Measurements from ENCODE around the gene DYNC1H1.

DNA sequence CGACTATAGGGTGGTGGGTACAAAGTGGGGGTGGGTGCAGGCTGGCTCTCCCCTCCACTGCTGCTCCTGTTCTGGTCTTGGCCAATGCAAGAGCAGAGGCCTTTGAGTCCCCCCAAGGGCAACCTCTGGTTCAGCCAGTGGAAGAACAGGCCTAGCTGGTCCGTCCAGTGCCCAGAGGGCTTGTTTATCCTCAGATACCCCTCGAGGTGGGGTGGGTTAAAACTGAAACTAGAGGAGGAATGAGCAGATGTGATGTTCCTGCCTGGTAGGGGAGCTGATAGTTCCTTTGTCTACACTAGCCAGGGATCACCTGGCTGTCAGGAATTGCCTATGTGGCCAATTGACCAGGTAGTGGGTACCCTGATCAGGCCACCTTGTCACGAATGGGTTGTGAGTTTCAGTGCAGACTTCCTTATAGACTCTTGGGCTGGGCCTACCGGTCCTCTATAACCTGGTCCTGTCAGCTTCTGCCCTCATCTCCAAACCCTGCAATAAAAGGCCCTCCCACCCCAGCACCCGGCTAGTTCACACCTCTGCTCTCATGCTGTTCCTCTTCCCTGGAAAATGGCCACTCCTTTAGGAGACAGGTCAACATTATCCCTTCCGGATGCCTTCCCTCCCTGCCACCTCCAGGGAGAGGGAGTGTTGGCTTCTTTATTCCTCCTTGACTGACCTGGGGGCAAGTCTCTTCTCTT lies 133.2 kb downstream of the DYNC1H1 start:
- TF ChIP-seq, protein P1, sequence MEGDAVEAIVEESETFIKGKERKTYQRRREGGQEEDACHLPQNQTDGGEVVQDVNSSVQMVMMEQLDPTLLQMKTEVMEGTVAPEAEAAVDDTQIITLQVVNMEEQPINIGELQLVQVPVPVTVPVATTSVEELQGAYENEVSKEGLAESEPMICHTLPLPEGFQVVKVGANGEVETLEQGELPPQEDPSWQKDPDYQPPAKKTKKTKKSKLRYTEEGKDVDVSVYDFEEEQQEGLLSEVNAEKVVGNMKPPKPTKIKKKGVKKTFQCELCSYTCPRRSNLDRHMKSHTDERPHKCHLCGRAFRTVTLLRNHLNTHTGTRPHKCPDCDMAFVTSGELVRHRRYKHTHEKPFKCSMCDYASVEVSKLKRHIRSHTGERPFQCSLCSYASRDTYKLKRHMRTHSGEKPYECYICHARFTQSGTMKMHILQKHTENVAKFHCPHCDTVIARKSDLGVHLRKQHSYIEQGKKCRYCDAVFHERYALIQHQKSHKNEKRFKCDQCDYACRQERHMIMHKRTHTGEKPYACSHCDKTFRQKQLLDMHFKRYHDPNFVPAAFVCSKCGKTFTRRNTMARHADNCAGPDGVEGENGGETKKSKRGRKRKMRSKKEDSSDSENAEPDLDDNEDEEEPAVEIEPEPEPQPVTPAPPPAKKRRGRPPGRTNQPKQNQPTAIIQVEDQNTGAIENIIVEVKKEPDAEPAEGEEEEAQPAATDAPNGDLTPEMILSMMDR (IDR thresholded peaks at IDR 0.05; ENCODE audit: poor library complexity), result no peak
- TF ChIP-seq EZH2phosphoT487 (IDR thresholded peaks at IDR 0.05; ENCODE audit: low read depth, severe bottlenecking, unreplicated experiment), result no peak

Data from hepatocyte (in vitro differentiated cells).